Measurements from ENCODE around the gene ARMC5.

DNA sequence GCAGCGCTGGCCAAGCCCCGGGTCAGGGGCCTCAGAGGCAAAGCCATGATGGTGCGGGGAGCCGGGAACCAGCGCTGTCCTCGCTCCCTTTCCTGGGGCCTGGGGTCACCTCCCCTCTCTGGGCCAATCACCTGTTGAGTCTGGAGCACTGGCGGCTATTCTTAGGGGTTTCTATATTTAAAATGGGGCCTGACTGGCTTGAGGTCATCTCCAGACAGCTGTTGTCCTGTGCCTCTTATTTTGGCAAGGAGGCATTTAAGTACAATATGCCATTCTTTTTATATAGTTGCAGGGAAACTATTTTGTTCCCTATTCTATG is 31.1 kb upstream of the ARMC5 start, which contains the start of gene COX6A2:
- TF ChIP-seq, protein P1, sequence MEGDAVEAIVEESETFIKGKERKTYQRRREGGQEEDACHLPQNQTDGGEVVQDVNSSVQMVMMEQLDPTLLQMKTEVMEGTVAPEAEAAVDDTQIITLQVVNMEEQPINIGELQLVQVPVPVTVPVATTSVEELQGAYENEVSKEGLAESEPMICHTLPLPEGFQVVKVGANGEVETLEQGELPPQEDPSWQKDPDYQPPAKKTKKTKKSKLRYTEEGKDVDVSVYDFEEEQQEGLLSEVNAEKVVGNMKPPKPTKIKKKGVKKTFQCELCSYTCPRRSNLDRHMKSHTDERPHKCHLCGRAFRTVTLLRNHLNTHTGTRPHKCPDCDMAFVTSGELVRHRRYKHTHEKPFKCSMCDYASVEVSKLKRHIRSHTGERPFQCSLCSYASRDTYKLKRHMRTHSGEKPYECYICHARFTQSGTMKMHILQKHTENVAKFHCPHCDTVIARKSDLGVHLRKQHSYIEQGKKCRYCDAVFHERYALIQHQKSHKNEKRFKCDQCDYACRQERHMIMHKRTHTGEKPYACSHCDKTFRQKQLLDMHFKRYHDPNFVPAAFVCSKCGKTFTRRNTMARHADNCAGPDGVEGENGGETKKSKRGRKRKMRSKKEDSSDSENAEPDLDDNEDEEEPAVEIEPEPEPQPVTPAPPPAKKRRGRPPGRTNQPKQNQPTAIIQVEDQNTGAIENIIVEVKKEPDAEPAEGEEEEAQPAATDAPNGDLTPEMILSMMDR (IDR thresholded peaks at IDR 0.05) = no peak
- TF ChIP-seq POLR2A (IDR thresholded peaks at IDR 0.05) = no peak
